ENCODE data around the gene AP1B1.

GRCh38 chr22:29370537-29370936 is 17.8 kb downstream of the AP1B1 start:
- TF ChIP-seq CTCF (IDR thresholded peaks at IDR 0.05; ENCODE audit: poor library complexity) (no peak), EZH2 (IDR thresholded peaks at IDR 0.05; ENCODE audit: borderline replicate concordance) (no peak), EZH2phosphoT487 (IDR thresholded peaks at IDR 0.05; ENCODE audit: low read depth, severe bottlenecking, unreplicated experiment) (no peak)
